IPS-18a (cell line): ENCODE results near the gene ADAM12.

Source experiments
- H3K27ac ChIP-seq: one replicate; pipeline ENCODE4 v1.5.1; 2013; ENCODE audit warnings: low read length
- H3K27me3 ChIP-seq: one replicate; pipeline ENCODE4 v1.6.1; 2013; ENCODE audit warnings: mild to moderate bottlenecking, low read length; ENCODE audit not compliant: control insufficient read depth, insufficient read depth
- H3K36me3 ChIP-seq: one replicate; pipeline ENCODE4 v1.6.1; 2013; ENCODE audit warnings: low read depth, low read length; ENCODE audit not compliant: control insufficient read depth
- H3K4me1 ChIP-seq: one replicate; pipeline ENCODE4 v1.6.1; 2013; ENCODE audit warnings: low read depth, low read length; ENCODE audit not compliant: control insufficient read depth
- H3K4me3 ChIP-seq: one replicate; pipeline ENCODE4 v1.5.1; 2013; ENCODE audit warnings: low read length
- H3K9ac ChIP-seq: one replicate; pipeline ENCODE4 v1.6.1; 2013; ENCODE audit warnings: mild to moderate bottlenecking, low read length, moderate library complexity
- H3K9me3 ChIP-seq: one replicate; pipeline ENCODE4 v1.6.1; 2013; ENCODE audit warnings: low read depth, low read length; ENCODE audit not compliant: control insufficient read depth

ADAM12 gene

DNA sequence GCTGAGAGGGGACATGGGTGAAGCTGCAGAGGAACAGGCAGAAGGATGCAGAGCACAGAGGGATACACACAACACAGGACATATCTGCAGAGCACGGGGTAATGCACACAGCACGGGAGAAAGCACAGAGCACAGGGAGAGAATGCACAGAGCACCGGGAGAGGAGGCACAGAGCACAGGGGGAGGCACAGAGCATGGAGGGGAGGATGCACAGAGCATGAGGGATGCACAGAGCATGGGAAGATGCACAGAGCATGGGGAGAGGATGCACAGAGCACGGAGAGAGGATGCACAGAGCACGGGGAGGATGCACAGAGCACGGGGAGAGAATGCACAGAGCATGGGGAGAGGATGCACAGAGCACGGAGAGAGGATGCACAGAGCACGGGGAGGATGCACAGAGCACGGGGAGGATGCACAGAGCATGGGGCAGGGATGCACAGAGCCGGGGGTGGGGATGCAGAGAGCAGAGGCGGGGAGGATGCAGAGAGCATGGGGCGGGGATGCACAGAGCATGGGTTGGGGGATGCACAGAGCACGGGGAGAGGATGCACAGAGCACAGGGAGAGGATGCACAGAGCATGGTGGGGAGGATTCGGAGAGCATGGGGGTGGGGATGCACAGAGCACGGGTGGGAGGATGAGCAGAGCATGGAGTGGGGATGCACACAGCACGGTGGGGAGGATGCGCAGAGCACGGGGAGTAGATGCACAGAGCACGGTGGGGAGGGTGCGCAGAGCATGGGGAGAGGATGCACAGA lies 230.0 kb downstream of the ADAM12 start:
- H3K27ac ChIP-seq, result no peak overlapping the region
- H3K4me3 ChIP-seq, result no peak overlapping the region
- no peak overlapping the region for H3K9ac ChIP-seq
- no peaks in the 10 kb centered on the region for H3K27me3 ChIP-seq
- no peaks in the 10 kb centered on the region for H3K36me3 ChIP-seq
- no peaks in the 10 kb centered on the region for H3K9me3 ChIP-seq
- peaks cover 38% of the 10 kb centered on the region for H3K4me1 ChIP-seq

DNA sequence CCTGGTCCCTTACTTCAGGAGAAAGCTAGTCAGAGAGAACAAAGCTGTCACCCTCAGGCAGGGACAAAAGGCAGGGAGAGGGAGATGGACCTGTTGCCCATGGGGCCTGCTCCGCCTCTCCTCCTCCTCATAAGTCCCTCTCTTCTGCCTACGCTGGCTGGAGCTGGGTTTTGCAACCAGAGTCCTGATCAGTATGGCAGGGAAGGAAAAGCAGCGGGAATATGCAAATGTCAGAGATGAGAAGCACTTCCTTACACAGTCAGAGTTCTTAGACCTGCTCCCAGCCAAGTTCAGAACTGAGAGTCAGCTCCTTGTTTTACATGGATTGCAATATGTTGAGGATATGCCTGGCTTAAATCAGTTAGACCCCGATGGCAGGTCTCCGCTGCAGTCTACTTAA lies 231.1 kb downstream of the ADAM12 start:
- H3K27ac ChIP-seq, result no peak overlapping the region
- no peak overlapping the region for H3K4me3 ChIP-seq

DNA sequence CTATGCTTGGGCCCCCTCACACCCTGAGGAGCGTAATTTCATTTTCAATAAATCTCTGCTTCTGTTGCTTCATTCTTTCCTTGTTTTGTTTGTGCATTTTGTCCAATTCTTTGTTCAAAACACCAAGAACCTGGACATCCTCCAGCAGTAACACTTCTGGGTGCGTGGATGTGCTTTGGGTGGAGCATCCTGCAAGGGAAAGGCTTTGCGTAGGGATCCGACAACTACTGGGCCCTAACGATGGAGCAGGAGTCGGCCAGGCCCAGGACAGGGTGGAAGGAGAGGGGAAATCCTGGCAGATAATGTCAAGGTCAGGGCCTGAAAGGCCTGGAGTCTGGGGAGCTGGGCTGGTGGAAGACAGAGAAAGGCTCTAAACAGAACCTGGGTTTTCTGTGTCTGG lies 231.8 kb downstream of the ADAM12 start:
- H3K9ac ChIP-seq, result no peak overlapping the region
- no peak overlapping the region for H3K4me3 ChIP-seq
- no peaks in the 10 kb centered on the region for H3K36me3 ChIP-seq
- H3K27ac ChIP-seq, result no peak overlapping the region
- no peaks in the 10 kb centered on the region for H3K27me3 ChIP-seq
- H3K4me1 ChIP-seq, result peaks cover 52% of the 10 kb centered on the region
- no peaks in the 10 kb centered on the region for H3K9me3 ChIP-seq

More for the DNA sequence above, 231.1 kb downstream of the ADAM12 start:
- Histone ChIP-seq H3K4me1 (peaks cover 50% of the 10 kb centered on the region), H3K9ac (no peak overlapping the region), H3K36me3 (no peaks in the 10 kb centered on the region), H3K9me3 (no peaks in the 10 kb centered on the region), H3K27me3 (no peaks in the 10 kb centered on the region)

DNA sequence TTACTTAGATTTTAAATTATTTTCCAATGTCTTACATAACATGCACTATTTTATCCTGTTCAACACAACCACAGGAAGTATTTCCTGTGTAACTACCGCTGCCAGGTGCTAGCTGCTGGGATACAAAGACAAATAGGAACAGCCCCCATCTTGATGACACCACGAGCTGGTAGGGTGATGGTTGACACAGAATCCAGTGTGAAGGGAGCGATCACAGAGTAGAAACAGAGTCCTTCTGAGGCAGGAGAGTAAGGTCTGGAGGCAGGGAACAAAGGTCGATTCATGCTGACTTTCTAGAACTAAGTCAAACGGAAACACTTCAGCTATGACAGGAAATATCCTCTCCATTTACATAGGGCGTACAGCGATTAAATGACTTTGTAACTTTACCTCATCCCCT lies 232.3 kb downstream of the ADAM12 start:
- no peak overlapping the region for H3K4me3 ChIP-seq
- no peak overlapping the region for H3K9ac ChIP-seq
- peaks cover 52% of the 10 kb centered on the region for H3K4me1 ChIP-seq
- H3K9me3 ChIP-seq, result no peaks in the 10 kb centered on the region
- H3K36me3 ChIP-seq, result no peaks in the 10 kb centered on the region
- no peaks in the 10 kb centered on the region for H3K27me3 ChIP-seq
- H3K27ac ChIP-seq, result no peak overlapping the region

DNA sequence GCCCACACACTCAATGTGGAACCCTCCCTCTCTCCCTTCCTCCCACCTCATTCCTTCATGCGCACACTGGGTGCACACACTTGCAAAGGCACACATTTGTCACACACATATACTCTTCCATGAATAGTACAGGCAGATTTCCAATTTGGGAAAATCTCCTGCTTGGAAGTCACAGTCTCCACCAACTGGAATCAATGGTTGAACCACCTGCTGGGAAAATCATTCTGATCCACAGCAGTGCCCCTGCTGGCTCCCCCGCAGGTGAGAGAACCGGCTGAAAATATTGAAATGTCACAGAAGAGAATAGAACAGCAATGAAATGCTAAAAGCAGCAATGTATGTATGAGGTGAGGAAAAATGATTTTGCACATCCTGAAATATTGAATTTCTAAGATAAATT lies 232.7 kb downstream of the ADAM12 start:
- H3K36me3 ChIP-seq, result no peaks in the 10 kb centered on the region
- H3K27ac ChIP-seq, result peak overlapping the region; percentile 27

DNA sequence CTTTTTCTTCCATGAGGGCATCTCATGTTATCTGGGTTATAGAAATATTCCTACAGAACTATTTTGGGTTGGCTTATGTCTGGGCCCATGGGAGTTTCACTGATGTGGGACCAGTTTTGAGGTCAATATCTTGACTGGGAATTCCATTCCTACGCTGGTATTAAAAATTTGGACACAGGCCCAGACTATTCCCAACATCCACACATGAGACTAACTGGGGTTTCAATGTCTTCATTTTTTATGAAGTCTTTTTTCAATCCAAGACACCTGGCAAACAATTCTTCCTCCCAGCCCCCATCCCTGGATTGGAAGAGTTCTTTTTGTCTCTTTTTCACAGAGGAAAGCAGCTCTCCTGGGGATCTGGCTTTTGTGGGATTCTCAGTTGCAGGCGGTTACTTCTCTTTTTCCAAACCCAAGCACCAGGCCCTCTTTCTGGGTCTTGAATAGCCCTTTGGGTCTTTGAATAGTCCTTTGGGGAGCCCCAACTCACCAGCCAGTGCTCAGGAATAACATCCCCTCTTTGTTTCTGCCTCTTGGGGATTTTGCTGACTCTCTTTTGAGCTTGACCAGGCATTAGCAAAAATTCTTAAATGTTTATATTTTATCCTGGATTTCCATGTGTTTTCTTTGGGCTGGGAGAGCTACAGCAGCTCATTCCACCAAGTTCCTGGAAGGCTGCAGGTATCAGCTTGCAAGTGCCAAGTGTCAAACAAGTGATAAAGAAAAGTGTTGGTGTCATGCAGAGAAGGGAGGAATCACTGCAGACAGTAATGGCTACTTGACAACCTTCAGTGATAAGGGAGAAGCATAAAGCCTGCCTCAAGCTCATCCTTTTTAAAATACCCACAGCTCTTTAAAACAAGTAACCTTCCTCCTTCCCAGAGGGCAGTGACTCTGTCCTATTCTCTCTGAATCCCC lies 234.3 kb downstream of the ADAM12 start:
- H3K4me1 ChIP-seq, result peaks cover 52% of the 10 kb centered on the region
- H3K27ac ChIP-seq, result peak overlapping the region; percentile 20
- H3K9ac ChIP-seq, result no peak overlapping the region
- no peaks in the 10 kb centered on the region for H3K36me3 ChIP-seq
- H3K9me3 ChIP-seq, result peaks cover 6% of the 10 kb centered on the region
- H3K4me3 ChIP-seq, result peak overlapping the region; percentile 21
- H3K27me3 ChIP-seq, result no peaks in the 10 kb centered on the region

More for the DNA sequence above, 232.7 kb downstream of the ADAM12 start:
- Histone ChIP-seq H3K4me3 (no peak overlapping the region), H3K4me1 (peaks cover 52% of the 10 kb centered on the region), H3K9ac (no peak overlapping the region), H3K27me3 (no peaks in the 10 kb centered on the region), H3K9me3 (peaks cover 3% of the 10 kb centered on the region)

DNA sequence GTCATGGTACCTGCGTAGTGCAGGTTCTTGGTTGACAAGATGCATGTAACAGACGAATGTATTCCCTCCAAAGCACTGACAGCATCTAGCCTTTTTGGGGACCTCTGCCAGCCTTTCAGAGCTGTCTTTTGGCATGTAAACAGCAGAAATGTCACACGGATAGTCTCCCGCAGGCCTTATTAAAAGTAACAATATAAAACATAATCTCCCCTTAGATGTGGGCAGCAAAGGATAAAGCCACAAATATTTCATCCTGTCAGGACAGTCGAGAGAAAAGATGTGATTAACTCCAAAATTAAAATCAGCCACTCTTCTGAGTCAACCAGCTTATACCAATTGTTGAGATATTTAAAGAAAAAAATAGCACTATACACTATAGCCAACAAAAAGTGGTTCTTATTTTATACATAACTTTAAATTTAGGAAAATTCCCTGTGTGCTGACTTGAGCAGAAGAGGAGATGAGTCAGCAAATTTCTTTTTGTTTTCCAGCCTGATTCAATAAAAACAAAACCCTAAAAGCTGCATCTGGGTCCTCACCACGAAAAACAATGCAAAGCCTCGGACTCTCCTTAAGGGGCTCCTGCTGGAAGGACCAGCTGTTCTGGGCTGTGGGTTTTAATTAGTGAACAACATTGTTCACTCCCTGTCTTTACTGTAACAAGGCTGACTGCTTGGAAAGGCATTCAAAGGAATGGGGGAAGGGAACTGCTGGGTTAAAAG lies 240.2 kb downstream of the ADAM12 start:
- no peak overlapping the region for H3K9ac ChIP-seq
- H3K9me3 ChIP-seq, result peaks cover 6% of the 10 kb centered on the region
- H3K27me3 ChIP-seq, result no peaks in the 10 kb centered on the region
- H3K4me1 ChIP-seq, result peaks cover 11% of the 10 kb centered on the region
- H3K4me3 ChIP-seq, result no peak overlapping the region
- no peaks in the 10 kb centered on the region for H3K36me3 ChIP-seq
- H3K27ac ChIP-seq, result no peak overlapping the region

DNA sequence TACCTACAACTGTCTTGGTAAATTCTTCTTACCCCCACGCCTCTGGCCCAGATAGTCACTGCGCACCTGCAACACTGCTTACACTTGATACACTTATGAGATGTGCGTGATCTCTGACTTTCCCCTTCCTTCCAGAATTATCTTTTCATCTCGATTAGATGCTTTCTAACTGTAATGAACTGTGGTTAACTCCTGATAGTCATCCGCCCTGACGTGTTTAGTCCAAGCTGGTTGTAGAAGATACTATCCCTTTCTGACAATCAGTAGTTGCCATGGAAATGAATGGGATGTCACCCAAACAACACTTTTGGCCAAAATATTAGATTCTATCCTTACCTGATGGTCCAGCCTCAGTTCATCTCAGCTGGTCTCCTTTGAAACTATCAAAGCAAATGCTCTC lies 241.5 kb downstream of the ADAM12 start:
- Histone ChIP-seq H3K27me3 (no peaks in the 10 kb centered on the region), H3K27ac (no peak overlapping the region), H3K9ac (no peak overlapping the region), H3K4me3 (no peak overlapping the region), H3K4me1 (no peaks in the 10 kb centered on the region), H3K36me3 (no peaks in the 10 kb centered on the region), H3K9me3 (peaks cover 6% of the 10 kb centered on the region)

DNA sequence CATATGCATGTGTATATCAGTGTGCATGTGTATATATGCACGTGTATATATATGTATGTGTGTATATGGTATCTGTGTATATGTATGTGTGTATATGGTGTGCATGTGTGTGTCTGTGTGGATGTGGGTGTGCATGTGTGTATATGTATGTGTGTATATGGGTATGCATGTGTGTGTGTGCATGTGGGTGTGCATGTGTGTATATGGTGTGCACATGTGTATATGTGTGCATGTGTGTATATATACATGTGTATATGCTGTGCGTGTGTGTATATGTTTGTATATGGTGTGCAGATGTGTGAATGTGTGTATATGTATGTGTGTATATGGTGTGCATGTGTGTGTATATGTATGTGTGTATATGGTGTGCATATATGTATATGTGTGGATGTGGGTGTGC lies 245.2 kb downstream of the ADAM12 start:
- Histone ChIP-seq H3K9me3 (no peaks in the 10 kb centered on the region), H3K27me3 (no peaks in the 10 kb centered on the region), H3K4me1 (no peaks in the 10 kb centered on the region), H3K36me3 (no peaks in the 10 kb centered on the region), H3K9ac (no peak overlapping the region), H3K4me3 (no peak overlapping the region), H3K27ac (no peak overlapping the region)

DNA sequence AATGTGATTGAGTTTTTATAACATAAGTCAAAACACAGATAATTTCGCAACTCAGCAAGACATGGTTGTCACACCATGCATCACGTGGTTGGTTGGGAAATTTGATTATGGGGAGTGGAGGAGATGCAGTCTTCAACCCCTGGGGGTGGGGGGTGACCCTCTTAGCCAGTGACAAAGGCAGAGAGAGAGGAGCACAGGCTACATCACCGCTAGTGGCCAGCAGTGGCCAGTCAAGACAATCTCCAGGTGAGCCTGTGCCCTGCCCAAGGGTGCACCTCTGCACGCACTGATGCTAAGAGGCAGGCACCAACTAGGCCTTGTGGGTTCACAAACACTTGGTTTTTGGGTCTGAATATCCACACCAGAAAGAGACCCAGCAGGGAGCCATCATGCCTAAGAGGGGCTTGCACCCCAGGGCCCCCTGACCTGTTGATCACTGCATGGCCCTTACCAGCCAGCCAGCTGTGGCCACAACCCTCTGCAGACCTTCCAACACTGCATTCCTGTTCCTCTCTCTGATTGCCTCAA lies 247.5 kb downstream of the ADAM12 start:
- Histone ChIP-seq H3K27me3 (no peaks in the 10 kb centered on the region), H3K4me1 (peaks cover 8% of the 10 kb centered on the region), H3K9me3 (no peaks in the 10 kb centered on the region), H3K4me3 (no peak overlapping the region), H3K36me3 (no peaks in the 10 kb centered on the region), H3K27ac (no peak overlapping the region), H3K9ac (no peak overlapping the region)

DNA sequence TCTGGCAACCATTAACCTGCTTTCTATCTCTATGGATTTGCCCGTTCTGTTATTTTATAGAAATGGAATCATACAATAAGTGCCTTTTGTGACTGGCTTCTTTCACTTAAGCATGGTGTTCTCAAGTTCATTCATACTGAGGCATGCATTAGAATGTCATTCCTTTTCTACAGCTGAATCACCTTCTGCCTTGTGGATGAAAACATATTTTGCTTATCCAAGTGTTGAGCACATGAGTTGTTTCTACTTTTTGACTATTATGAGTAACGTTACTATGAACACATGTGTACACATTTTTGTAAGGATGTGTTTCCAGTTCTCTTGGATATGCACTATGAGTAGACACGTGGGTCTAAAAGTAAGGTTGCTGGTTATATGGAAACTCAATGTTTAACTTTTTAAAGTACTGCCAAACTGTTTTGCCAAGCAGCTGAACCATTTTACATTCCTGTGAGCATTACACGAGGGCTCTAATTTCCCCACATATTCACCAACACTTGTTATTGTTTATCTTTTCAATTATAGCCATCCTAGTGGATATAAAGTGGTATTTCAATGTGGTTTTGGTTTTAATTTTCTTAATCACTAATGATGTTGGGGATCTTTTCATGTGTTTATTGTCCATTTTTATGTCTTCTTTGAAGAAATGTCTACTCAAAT lies 250.6 kb downstream of the ADAM12 start:
- H3K27ac ChIP-seq, result no peak overlapping the region
- H3K4me1 ChIP-seq, result peaks cover 13% of the 10 kb centered on the region
- no peaks in the 10 kb centered on the region for H3K36me3 ChIP-seq
- H3K4me3 ChIP-seq, result no peak overlapping the region
- no peaks in the 10 kb centered on the region for H3K9me3 ChIP-seq
- no peak overlapping the region for H3K9ac ChIP-seq
- no peaks in the 10 kb centered on the region for H3K27me3 ChIP-seq
